G401 (cell line): ENCODE results near the gene CELF4. TPM values are rescaled to one million over a fixed set of nuclear protein-coding genes. Genes with fewer than 3 reads are reported as not detected.

Source experiments
- DNase-seq: peaks from one replicate; pipeline ENCODE4 v3.0.0-alpha.2; 2015; ENCODE audit warnings: low spot score
- in situ Hi-C: cut with HindIII; loops from 2 replicates; pipeline ENCODE4 v1.10.0; 2016; ENCODE audit warnings: low sequenced_read_pairs, mixed read lengths
- total RNA-seq: library from RNA; depleted of rRNA; stranded (reverse); fragments of >200 nt; shearing (Covaris generic); gene quantifications from 2 replicates; pipeline ENCODE4 v1.2.3, GENCODE V29; 2014

CELF4 gene
- total RNA-seq, 1 experiment from 2014 or later: not detected

GRCh38 chr18:37391698-37392548, 173.7 kb downstream of the CELF4 start:
- in situ Hi-C loops: no loop called here
- peak; percentile 39 for DNase-seq

GRCh38 chr18:37391156-37391555, 174.4 kb downstream of the CELF4 start:
- in situ Hi-C loops: no loop called here
- no peak for DNase-seq

GRCh38 chr18:37390687-37391086, 174.9 kb downstream of the CELF4 start:
- in situ Hi-C loops: no loop called here
- DNase-seq: no peak

GRCh38 chr18:37389684-37390368, 175.8 kb downstream of the CELF4 start:
- in situ Hi-C loops: no loop called here

GRCh38 chr18:37389041-37389440, 176.6 kb downstream of the CELF4 start:
- in situ Hi-C loops: no loop called here
- DNase-seq: no peak

More at GRCh38 chr18:37389684-37390368, 175.8 kb downstream of the CELF4 start:
- no peak for DNase-seq

GRCh38 chr18:37388413-37388812, 177.2 kb downstream of the CELF4 start:
- DNase-seq: no peak
- in situ Hi-C loops: no loop called here

- in situ Hi-C loops: no loop called here
- peak; percentile 46 for DNase-seq
Observed at GRCh38 chr18:37385846-37386778, 179.5 kb downstream of the CELF4 start.

- in situ Hi-C loops: no loop called here
- no peak for DNase-seq
Observed at GRCh38 chr18:37383846-37384595, 181.6 kb downstream of the CELF4 start.

GRCh38 chr18:37383036-37383785, 182.4 kb downstream of the CELF4 start:
- in situ Hi-C loops: no loop called here
- DNase-seq: no peak

GRCh38 chr18:37381554-37381953, 184.0 kb downstream of the CELF4 start:
- no peak for DNase-seq
- in situ Hi-C loops: no loop called here

GRCh38 chr18:37380546-37381110, 185.0 kb downstream of the CELF4 start:
- DNase-seq: no peak
- in situ Hi-C loops: no loop called here

- in situ Hi-C loops: no loop called here
- no peak for DNase-seq
Observed at GRCh38 chr18:37378336-37379010, 187.1 kb downstream of the CELF4 start.

- in situ Hi-C loops: no loop called here
- DNase-seq: no peak
Observed at GRCh38 chr18:37375181-37375580, 190.4 kb downstream of the CELF4 start.

- DNase-seq: no peak
Observed at GRCh38 chr18:37368110-37368954, 197.3 kb downstream of the CELF4 start.

GRCh38 chr18:37364237-37364636, 201.4 kb downstream of the CELF4 start:
- peak; percentile 90 for DNase-seq
- in situ Hi-C loops: no loop called here

More at GRCh38 chr18:37368110-37368954, 197.3 kb downstream of the CELF4 start:
- in situ Hi-C loops: no loop called here

GRCh38 chr18:37362158-37362890, 203.3 kb downstream of the CELF4 start:
- DNase-seq: no peak
- in situ Hi-C loops: no loop called here
